Panc1 (cell line): ENCODE results near the gene MAB21L3. TPM values are rescaled to one million over a fixed set of nuclear protein-coding genes. Genes with fewer than 3 reads are reported as not detected.

Experiments
- ATAC-seq: fragments of 200-7000 bp; cut with Tn5 transposase; 2 replicates; pipeline ENCODE4 v1.9.1; 2020; ENCODE audit warnings: mild to moderate bottlenecking, moderate library complexity
- BruUV-seq: library from RNA; stranded (reverse); fragments of 400-500 nt; replicated peaks from 2 replicates; lab custom pipeline; 2021; lab: Mats Ljungman, UMichigan
- CTCF ChIA-PET: fragments of 300-600 bp; sonication (Branson Sonifier 250); formaldehyde crosslinking; loops from one replicate; lab custom pipeline; 2022; ENCODE audit warnings: antibody characterized with exemption; lab: Charles Lee
- POLR2A ChIA-PET: fragments of 300-600 bp; sonication (Branson Sonifier 250); formaldehyde crosslinking; loops from one replicate; lab custom pipeline; 2022; ENCODE audit warnings: antibody characterized with exemption; lab: Charles Lee
- DNase-seq: peaks from one replicate; pipeline ENCODE4 v3.0.0-alpha.2; 2010; ENCODE audit warnings: low read depth, low spot score
- H3K27ac ChIP-seq: 2 replicates; pipeline ENCODE4 v1.5.1; 2011; ENCODE audit warnings: mild to moderate bottlenecking, low read length, inconsistent platforms
- H3K27me3 ChIP-seq: fragments of 200-500 bp; sonication (Bioruptor generic); 2 replicates; pipeline ENCODE4 v1.6.0; 2014; ENCODE audit warnings: low read length, inconsistent platforms; ENCODE audit not compliant: control insufficient read depth, insufficient read depth
- H3K36me3 ChIP-seq: fragments of 200-500 bp; sonication (Bioruptor generic); 2 replicates; pipeline ENCODE4 v1.5.1; 2014; ENCODE audit warnings: inconsistent platforms, mild to moderate bottlenecking, low read length, moderate library complexity; ENCODE audit not compliant: control insufficient read depth, insufficient read depth
- H3K4me1 ChIP-seq: 2 replicates; pipeline ENCODE4 v1.5.1; 2011; ENCODE audit warnings: inconsistent platforms, mild to moderate bottlenecking, low read length, moderate library complexity; ENCODE audit not compliant: control insufficient read depth, insufficient read depth
- H3K4me3 ChIP-seq, 2 experiments: 2 replicates each; pipeline ENCODE4 v1.5.1; 2011 to 2012; ENCODE audit warnings: low read depth in 2 of 2, low read length in 2 of 2, mild to moderate bottlenecking in 2 of 2, inconsistent platforms in 1 of 2, moderate library complexity in 1 of 2
- H3K9me3 ChIP-seq: fragments of 200-500 bp; sonication (Bioruptor generic); 2 replicates; pipeline ENCODE4 v1.5.1; 2014; ENCODE audit warnings: low read depth, mild to moderate bottlenecking, inconsistent platforms, low read length, moderate library complexity; ENCODE audit not compliant: control insufficient read depth, insufficient read depth
- CTCF ChIP-seq: fragments of 450-650 bp; IDR thresholded peaks from 2 replicates; pipeline ENCODE4 v1.5.1; 2017; ENCODE audit warnings: mild to moderate bottlenecking
- POLR2AphosphoS5 ChIP-seq: IDR thresholded peaks from 2 replicates; pipeline ENCODE4 v1.6.1; 2012; ENCODE audit warnings: mild to moderate bottlenecking, low read depth, low read length, moderate library complexity
- REST ChIP-seq, 2 experiments: IDR thresholded peaks; 2 replicates each; pipeline ENCODE4 v1.6.1; 2011 to 2012; ENCODE audit warnings: low read depth in 2 of 2, control low read depth in 1 of 2, low read length in 1 of 2, mild to moderate bottlenecking in 1 of 2, moderate library complexity in 1 of 2; ENCODE audit not compliant: insufficient read depth in 1 of 2
- SIN3A ChIP-seq: IDR thresholded peaks from 2 replicates; pipeline ENCODE4 v1.6.1; 2012; ENCODE audit warnings: low read depth, mild to moderate bottlenecking, low read length, moderate library complexity, borderline replicate concordance; ENCODE audit not compliant: insufficient read depth
- TCF7L2 ChIP-seq: IDR thresholded peaks from 2 replicates; pipeline ENCODE4 v1.6.1; 2011; ENCODE audit warnings: mild to moderate bottlenecking, low read depth, low read length, inconsistent platforms
- in situ Hi-C: cut with HindIII; loops from 2 replicates; pipeline ENCODE4 v1.10.0; 2016; ENCODE audit warnings: low sequenced_read_pairs, low pct_unique_long_range_greater_than_20kb
- intact Hi-C: fragments of 100-400 bp; cut with micrococcal nuclease; formaldehyde crosslinking; loops from one replicate; pipeline ENCODE4 v1.10.0; 2022; ENCODE audit not compliant: unreplicated experiment
- total RNA-seq: library from RNA; stranded (reverse); gene quantifications from one replicate; pipeline ENCODE4 v1.2.1, GENCODE V29; 2021; ENCODE audit not compliant: unreplicated experiment

The MAB21L3 gene
- total RNA-seq, 1 experiment from 2014 or later, result not detected

GRCh38 chr1:116131170-116131569, 20.0 kb downstream of the MAB21L3 start:
- BruUV-seq, result no TSS peak
- ATAC-seq (no peak), DNase-seq (no peak)
- ChIA-PET CTCF (no interaction called here), POLR2A (no interaction called here)
- no peaks in the 10 kb centered on the region for H3K9me3 ChIP-seq
- no peaks in the 10 kb centered on the region for H3K36me3 ChIP-seq
- in situ Hi-C loops (no loop called here), intact Hi-C loops (no loop called here)
- no peak overlapping the region for H3K4me3 ChIP-seq
- H3K27ac ChIP-seq, result no peak overlapping the region
- no peaks in the 10 kb centered on the region for H3K27me3 ChIP-seq
- H3K4me1 ChIP-seq, result no peaks in the 10 kb centered on the region
- no peak for TF ChIP-seq SIN3A
- TF ChIP-seq CTCF, result no peak
- TF ChIP-seq REST (IDR thresholded peaks at IDR 0.05; ENCODE audit: insufficient read depth in 1 of 2, low read depth in 2 of 2, low read length in 1 of 2), result no peak
- no peak for TF ChIP-seq POLR2AphosphoS5
- TF ChIP-seq TCF7L2, result no peak

GRCh38 chr1:116131866-116132605, 20.8 kb downstream of the MAB21L3 start:
- in situ Hi-C loops (no loop called here), intact Hi-C loops (no loop called here)
- no peak overlapping the region for H3K4me3 ChIP-seq
- no peak for ATAC-seq
- no peaks in the 10 kb centered on the region for H3K36me3 ChIP-seq
- POLR2A ChIA-PET, result no interaction called here
- no peak for TF ChIP-seq REST (IDR thresholded peaks at IDR 0.05; ENCODE audit: insufficient read depth in 1 of 2, low read depth in 2 of 2, low read length in 1 of 2)
- no peak for TF ChIP-seq POLR2AphosphoS5
- TF ChIP-seq TCF7L2, result no peak
- TF ChIP-seq SIN3A, result no peak
- no peak for TF ChIP-seq CTCF
- CTCF ChIA-PET, result no interaction called here
- no peaks in the 10 kb centered on the region for H3K4me1 ChIP-seq
- H3K27me3 ChIP-seq, result no peaks in the 10 kb centered on the region
- no peaks in the 10 kb centered on the region for H3K9me3 ChIP-seq
- BruUV-seq, result no TSS peak
- H3K27ac ChIP-seq, result no peak overlapping the region
- no peak for DNase-seq
